Neuronal stem cell (in vitro differentiated cells): Measurements from ENCODE around the gene NXPH4.

ENCODE experiments used
- DNase-seq: peaks from one replicate; pipeline ENCODE4 v3.0.0-alpha.2; 2013; ENCODE audit warnings: low spot score
- H2AFZ ChIP-seq: one replicate; pipeline ENCODE4 v1.6.1; 2013; ENCODE audit warnings: mild to moderate bottlenecking, low read length, inconsistent platforms
- H2AK5ac ChIP-seq: 2 replicates; pipeline ENCODE4 v1.6.1; 2013; ENCODE audit warnings: low read depth, mild to moderate bottlenecking, inconsistent platforms, low read length, moderate library complexity, mixed read lengths
- H2BK120ac ChIP-seq: 2 replicates; pipeline ENCODE4 v1.6.1; 2013; ENCODE audit warnings: low read depth, mild to moderate bottlenecking, inconsistent platforms, low read length, moderate library complexity, mixed read lengths
- H2BK12ac ChIP-seq: one replicate; pipeline ENCODE4 v1.6.1; 2013; ENCODE audit warnings: low read length, inconsistent platforms
- H2BK15ac ChIP-seq: 2 replicates; pipeline ENCODE4 v1.6.1; 2013; ENCODE audit warnings: mild to moderate bottlenecking, low read length, inconsistent platforms, mixed read lengths
- H2BK5ac ChIP-seq: one replicate; pipeline ENCODE4 v1.6.1; 2013; ENCODE audit warnings: inconsistent platforms, mild to moderate bottlenecking, low read length, moderate library complexity
- H3K14ac ChIP-seq: one replicate; pipeline ENCODE4 v1.6.1; 2013; ENCODE audit warnings: low read length, inconsistent platforms
- H3K18ac ChIP-seq: 2 replicates; pipeline ENCODE4 v1.6.1; 2013; ENCODE audit warnings: low read length, inconsistent platforms
- H3K23ac ChIP-seq: 2 replicates; pipeline ENCODE4 v1.6.1; 2013; ENCODE audit warnings: low read depth, mild to moderate bottlenecking, mixed read lengths, low read length, inconsistent platforms; ENCODE audit not compliant: poor library complexity
- H3K27ac ChIP-seq: replicated peaks from 3 replicates; pipeline ENCODE4 v1.5.1; 2013; ENCODE audit warnings: low read length, inconsistent platforms
- H3K27me3 ChIP-seq, 3 experiments: 2 replicates each; pipeline ENCODE4 v1.6.1; 2013; ENCODE audit warnings: low read length in 3 of 3, mild to moderate bottlenecking in 2 of 3, inconsistent platforms in 1 of 3, low read depth in 1 of 3, mixed read lengths in 1 of 3, moderate library complexity in 1 of 3; ENCODE audit not compliant: control insufficient read depth in 3 of 3, insufficient read depth in 3 of 3
- H3K36me3 ChIP-seq, 2 donors: replicated peaks in 1 of 2; 2 replicates each; pipeline ENCODE4 v1.6.1; 2013; ENCODE audit warnings: low read length in 2 of 2; ENCODE audit not compliant: control insufficient read depth in 2 of 2, insufficient read depth in 2 of 2
- H3K4ac ChIP-seq: 2 replicates; pipeline ENCODE4 v1.6.1; 2013; ENCODE audit warnings: inconsistent platforms, mild to moderate bottlenecking, low read length, moderate library complexity
- H3K4me1 ChIP-seq, 2 donors: 1 replicate in 1 of 2; 2 replicates in 1 of 2; pipeline ENCODE4 v1.6.1; 2013; ENCODE audit warnings: low read length in 2 of 2, low read depth in 1 of 2; ENCODE audit not compliant: control insufficient read depth in 2 of 2, insufficient read depth in 1 of 2
- H3K4me2 ChIP-seq: one replicate; pipeline ENCODE4 v1.6.1; 2013; ENCODE audit warnings: mild to moderate bottlenecking, low read length, inconsistent platforms; ENCODE audit not compliant: insufficient read depth, poor library complexity, severe bottlenecking
- H3K4me3 ChIP-seq, 2 donors: 2 replicates each; pipeline ENCODE4 v1.5.1; 2013; ENCODE audit warnings: low read length in 2 of 2, mild to moderate bottlenecking in 2 of 2, inconsistent platforms in 1 of 2, moderate library complexity in 1 of 2
- H3K79me1 ChIP-seq: one replicate; pipeline ENCODE4 v1.6.1; 2013; ENCODE audit warnings: low read depth, mild to moderate bottlenecking, inconsistent platforms, low read length, moderate library complexity
- H3K9ac ChIP-seq: one replicate; pipeline ENCODE4 v1.6.1; 2013; ENCODE audit warnings: mild to moderate bottlenecking, low read depth, low read length, inconsistent platforms; ENCODE audit not compliant: poor library complexity
- H3K9me3 ChIP-seq, 2 donors: replicated peaks in 1 of 2; 2 replicates each; pipeline versions ENCODE3 to v1.6.1; 2013; ENCODE audit warnings: low read length in 2 of 2, mild to moderate bottlenecking in 2 of 2, inconsistent platforms in 1 of 2, low read depth in 1 of 2, mixed read lengths in 1 of 2, moderate library complexity in 1 of 2; ENCODE audit not compliant: control insufficient read depth in 2 of 2, insufficient read depth in 1 of 2
- H4K8ac ChIP-seq: one replicate; pipeline ENCODE4 v1.6.1; 2013; ENCODE audit warnings: low read depth, mild to moderate bottlenecking, inconsistent platforms, low read length, moderate library complexity
- H4K91ac ChIP-seq: one replicate; pipeline ENCODE4 v1.6.1; 2013; ENCODE audit warnings: low read length, low read depth, mild to moderate bottlenecking, inconsistent platforms; ENCODE audit not compliant: poor library complexity
- WGBS, 2 donors: extraction: QIAGEN DNeasy Blood & Tissue Kit; methylation state at CpG; one replicate each; pipeline ENCODE4 v1.1.7; 2013; ENCODE audit warnings: missing lambda C conversion rate in 2 of 2, mixed read lengths in 1 of 2; ENCODE audit not compliant: insufficient read length in 2 of 2, insufficient replicate concordance in 1 of 2; ENCODE audit errors: extremely low coverage in 2 of 2; 5-methylcytosine and 5-hydroxymethylcytosine counted together

NXPH4 gene

GRCh38 chr12:57220770-57221168, 4.2 kb downstream of the NXPH4 start:
- no peak overlapping the region for H2AFZ ChIP-seq
- no peak overlapping the region for H3K4ac ChIP-seq
- H3K79me1 ChIP-seq = no peaks in the 10 kb centered on the region
- no peak overlapping the region for H2BK5ac ChIP-seq
- no peak overlapping the region for H3K4me3 ChIP-seq
- H2BK15ac ChIP-seq = peak overlapping the region; percentile 45
- no peak overlapping the region for H3K4me2 ChIP-seq
- no peak overlapping the region for H3K18ac ChIP-seq
- H3K36me3 ChIP-seq = no peaks in the 10 kb centered on the region
- H3K9ac ChIP-seq = no peak overlapping the region
- H3K23ac ChIP-seq = peak overlapping the region; percentile 16
- H2BK120ac ChIP-seq = no peak overlapping the region
- no peak overlapping the region for H3K14ac ChIP-seq
- H3K27me3 ChIP-seq = peaks cover 61 to 99% (median 96%) of the 10 kb centered on the region in 3 experiments
- H3K27ac ChIP-seq = no peak overlapping the region
- DNase-seq = no peak
- WGBS, 2 donors = no CpG with 5 or more reads among the region's 1 CpG
- H2BK12ac ChIP-seq = no peak overlapping the region
- H4K8ac ChIP-seq = no peak overlapping the region
- peaks cover 24 to 26% of the 10 kb centered on the region in 2 donors for H3K4me1 ChIP-seq
- no peak overlapping the region for H4K91ac ChIP-seq
- H3K9me3 ChIP-seq = peaks cover 0 to 4% of the 10 kb centered on the region in 2 donors
- H2AK5ac ChIP-seq = peak overlapping the region; percentile 81

- Histone ChIP-seq H3K4me3 (no peak overlapping the region), H2AFZ (no peak overlapping the region), H4K8ac (no peak overlapping the region), H2BK12ac (no peak overlapping the region), H2BK5ac (no peak overlapping the region), H3K27ac (no peak overlapping the region), H3K79me1 (no peaks in the 10 kb centered on the region), H3K4ac (no peak overlapping the region), H3K9me3 (peaks cover 0 to 4% of the 10 kb centered on the region in 2 donors), H3K23ac (no peak overlapping the region), H3K36me3 (no peaks in the 10 kb centered on the region), H2BK120ac (no peak overlapping the region), H3K14ac (no peak overlapping the region), H2AK5ac (peak overlapping the region; percentile 81), H3K27me3 (peaks cover 58 to 99% (median 96%) of the 10 kb centered on the region in 3 experiments), H3K4me2 (no peak overlapping the region), H3K4me1 (peaks cover 21 to 27% of the 10 kb centered on the region in 2 donors), H3K18ac (peak overlapping the region; percentile 4), H4K91ac (no peak overlapping the region), H3K9ac (no peak overlapping the region), H2BK15ac (peak overlapping the region; percentile 45)
- no peak for DNase-seq
- no CpG with 5 or more reads among the region's 24 CpGs for WGBS, 2 donors
These were observed 4.7 kb downstream of the NXPH4 start for GRCh38 chr12:57221169-57221917.

- no peak overlapping the region for H2BK15ac ChIP-seq
- no peak overlapping the region for H3K4me3 ChIP-seq
- peaks cover 23 to 31% of the 10 kb centered on the region in 2 donors for H3K4me1 ChIP-seq
These were observed 5.9 kb downstream of the NXPH4 start for GRCh38 chr12:57222286-57223190.

More at GRCh38 chr12:57222286-57223190, 5.9 kb downstream of the NXPH4 start:
- no peak overlapping the region for H3K14ac ChIP-seq
- no peak overlapping the region for H3K4me2 ChIP-seq
- DNase-seq = no peak
- no peak overlapping the region for H2BK12ac ChIP-seq
- H3K79me1 ChIP-seq = no peaks in the 10 kb centered on the region
- H4K91ac ChIP-seq = no peak overlapping the region
- peaks cover 49 to 98% (median 96%) of the 10 kb centered on the region in 3 experiments for H3K27me3 ChIP-seq
- H3K23ac ChIP-seq = no peak overlapping the region
- no CpG with 5 or more reads among the region's 13 CpGs for WGBS, 2 donors
- H2AFZ ChIP-seq = no peak overlapping the region
- no peak overlapping the region for H3K27ac ChIP-seq
- no peak overlapping the region for H2BK120ac ChIP-seq
- H3K9ac ChIP-seq = no peak overlapping the region
- no peak overlapping the region for H2AK5ac ChIP-seq
- H2BK5ac ChIP-seq = no peak overlapping the region
- H3K9me3 ChIP-seq = peaks cover 0 to 4% of the 10 kb centered on the region in 2 donors
- H3K36me3 ChIP-seq = no peaks in the 10 kb centered on the region
- peak overlapping the region; percentile 54 for H3K18ac ChIP-seq
- H3K4ac ChIP-seq = no peak overlapping the region
- no peak overlapping the region for H4K8ac ChIP-seq
